Panc1 (cell line): ENCODE data around the gene LGALS3. TPM values are rescaled to one million over a fixed set of nuclear protein-coding genes. Genes with fewer than 3 reads are reported as not detected.

Source experiments
- ATAC-seq: fragments of 200-7000 bp; cut with Tn5 transposase; 2 replicates; pipeline ENCODE4 v1.9.1; 2020; ENCODE audit warnings: mild to moderate bottlenecking, moderate library complexity
- BruUV-seq: library from RNA; stranded (reverse); fragments of 400-500 nt; replicated peaks from 2 replicates; lab custom pipeline; 2021; lab: Mats Ljungman, UMichigan
- CTCF ChIA-PET: fragments of 300-600 bp; sonication (Branson Sonifier 250); formaldehyde crosslinking; loops from one replicate; lab custom pipeline; 2022; ENCODE audit warnings: antibody characterized with exemption; lab: Charles Lee
- POLR2A ChIA-PET: fragments of 300-600 bp; sonication (Branson Sonifier 250); formaldehyde crosslinking; loops from one replicate; lab custom pipeline; 2022; ENCODE audit warnings: antibody characterized with exemption; lab: Charles Lee
- DNase-seq: peaks from one replicate; pipeline ENCODE4 v3.0.0-alpha.2; 2010; ENCODE audit warnings: low read depth, low spot score
- H3K27ac ChIP-seq: 2 replicates; pipeline ENCODE4 v1.5.1; 2011; ENCODE audit warnings: mild to moderate bottlenecking, low read length, inconsistent platforms
- H3K27me3 ChIP-seq: fragments of 200-500 bp; sonication (Bioruptor generic); 2 replicates; pipeline ENCODE4 v1.6.0; 2014; ENCODE audit warnings: low read length, inconsistent platforms; ENCODE audit not compliant: control insufficient read depth, insufficient read depth
- H3K36me3 ChIP-seq: fragments of 200-500 bp; sonication (Bioruptor generic); 2 replicates; pipeline ENCODE4 v1.5.1; 2014; ENCODE audit warnings: inconsistent platforms, mild to moderate bottlenecking, low read length, moderate library complexity; ENCODE audit not compliant: control insufficient read depth, insufficient read depth
- H3K4me1 ChIP-seq: 2 replicates; pipeline ENCODE4 v1.5.1; 2011; ENCODE audit warnings: inconsistent platforms, mild to moderate bottlenecking, low read length, moderate library complexity; ENCODE audit not compliant: control insufficient read depth, insufficient read depth
- H3K4me3 ChIP-seq, 2 experiments: 2 replicates each; pipeline ENCODE4 v1.5.1; 2011 to 2012; ENCODE audit warnings: low read depth in 2 of 2, low read length in 2 of 2, mild to moderate bottlenecking in 2 of 2, inconsistent platforms in 1 of 2, moderate library complexity in 1 of 2
- H3K9me3 ChIP-seq: fragments of 200-500 bp; sonication (Bioruptor generic); 2 replicates; pipeline ENCODE4 v1.5.1; 2014; ENCODE audit warnings: low read depth, mild to moderate bottlenecking, inconsistent platforms, low read length, moderate library complexity; ENCODE audit not compliant: control insufficient read depth, insufficient read depth
- CTCF ChIP-seq: fragments of 450-650 bp; IDR thresholded peaks from 2 replicates; pipeline ENCODE4 v1.5.1; 2017; ENCODE audit warnings: mild to moderate bottlenecking
- POLR2AphosphoS5 ChIP-seq: IDR thresholded peaks from 2 replicates; pipeline ENCODE4 v1.6.1; 2012; ENCODE audit warnings: mild to moderate bottlenecking, low read depth, low read length, moderate library complexity
- REST ChIP-seq, 2 experiments: IDR thresholded peaks; 2 replicates each; pipeline ENCODE4 v1.6.1; 2011 to 2012; ENCODE audit warnings: low read depth in 2 of 2, control low read depth in 1 of 2, low read length in 1 of 2, mild to moderate bottlenecking in 1 of 2, moderate library complexity in 1 of 2; ENCODE audit not compliant: insufficient read depth in 1 of 2
- SIN3A ChIP-seq: IDR thresholded peaks from 2 replicates; pipeline ENCODE4 v1.6.1; 2012; ENCODE audit warnings: low read depth, mild to moderate bottlenecking, low read length, moderate library complexity, borderline replicate concordance; ENCODE audit not compliant: insufficient read depth
- TCF7L2 ChIP-seq: IDR thresholded peaks from 2 replicates; pipeline ENCODE4 v1.6.1; 2011; ENCODE audit warnings: mild to moderate bottlenecking, low read depth, low read length, inconsistent platforms
- in situ Hi-C: cut with HindIII; loops from 2 replicates; pipeline ENCODE4 v1.10.0; 2016; ENCODE audit warnings: low sequenced_read_pairs, low pct_unique_long_range_greater_than_20kb
- intact Hi-C: fragments of 100-400 bp; cut with micrococcal nuclease; formaldehyde crosslinking; loops from one replicate; pipeline ENCODE4 v1.10.0; 2022; ENCODE audit not compliant: unreplicated experiment
- total RNA-seq: library from RNA; stranded (reverse); gene quantifications from one replicate; pipeline ENCODE4 v1.2.1, GENCODE V29; 2021; ENCODE audit not compliant: unreplicated experiment

The LGALS3 gene
- total RNA-seq, 1 experiment from 2014 or later: 146 TPM

GRCh38 chr14:55131370-55132137, 2.5 kb downstream of the LGALS3 start:
- H3K36me3 ChIP-seq: no peaks in the 10 kb centered on the region; the same call in 1 of the 2 replicates
- POLR2A ChIA-PET: no interaction called here
- intact Hi-C loops (loop anchor here (5.0 kb wide), 1 partner anchor 39 kb away; no protein-coding TSS in a partner anchor), in situ Hi-C loops (no loop called here)
- peak overlapping the region; percentile 73 for H3K27ac ChIP-seq
- no peak for ATAC-seq
- no TSS peak for BruUV-seq
- H3K4me1 ChIP-seq: peaks cover 37% of the 10 kb centered on the region
- H3K9me3 ChIP-seq: no peaks in the 10 kb centered on the region
- TF ChIP-seq CTCF (0 out of 2 replicates have a peak, but pooled peaks have one; percentile 1), SIN3A (no peak)
- H3K4me3 ChIP-seq: peak overlapping the region; percentile 74 to 85
- CTCF ChIA-PET: interaction anchor here (0.6 kb wide), 1 partner anchor 104 kb away, joined by 4 read pairs; no protein-coding TSS in a partner anchor
- H3K27me3 ChIP-seq: no peaks in the 10 kb centered on the region
- DNase-seq: no peak

GRCh38 chr14:55133416-55133815, 4.4 kb downstream of the LGALS3 start:
- ChIA-PET POLR2A (no interaction called here), CTCF (no interaction called here)
- H3K27me3 ChIP-seq: no peaks in the 10 kb centered on the region
- in situ Hi-C loops: no loop called here
- no peak overlapping the region for H3K4me3 ChIP-seq
- ATAC-seq: no peak
- no peak for DNase-seq
- no peaks in the 10 kb centered on the region for H3K9me3 ChIP-seq
- intact Hi-C loops: loop anchor here (5.0 kb wide), 1 partner anchor 41 kb away; no protein-coding TSS in a partner anchor
- peaks cover 25% of the 10 kb centered on the region for H3K4me1 ChIP-seq
- no TSS peak for BruUV-seq
- H3K27ac ChIP-seq: no peak overlapping the region
- peaks cover under 1% of the 10 kb centered on the region for H3K36me3 ChIP-seq
- TF ChIP-seq SIN3A (no peak), CTCF (no peak), TCF7L2 (no peak), REST (IDR thresholded peaks at IDR 0.05; ENCODE audit: insufficient read depth in 1 of 2, low read depth in 2 of 2, low read length in 1 of 2) (no peak), POLR2AphosphoS5 (no peak)
